ENCODE measurements around the gene C9orf152. TPM values are rescaled to one million over a fixed set of nuclear protein-coding genes. Genes with fewer than 3 reads are reported as not detected.

Gene C9orf152
- total and polyA plus RNA-seq, 9 of the 15 experiments (the other 6 are each of a cell fraction or from before 2014, with no cell fraction given) = not detected

GRCh38 chr9:110179734-110180133 lies 28.2 kb downstream of the C9orf152 start (continued):
- TF ChIP-seq, protein P1, sequence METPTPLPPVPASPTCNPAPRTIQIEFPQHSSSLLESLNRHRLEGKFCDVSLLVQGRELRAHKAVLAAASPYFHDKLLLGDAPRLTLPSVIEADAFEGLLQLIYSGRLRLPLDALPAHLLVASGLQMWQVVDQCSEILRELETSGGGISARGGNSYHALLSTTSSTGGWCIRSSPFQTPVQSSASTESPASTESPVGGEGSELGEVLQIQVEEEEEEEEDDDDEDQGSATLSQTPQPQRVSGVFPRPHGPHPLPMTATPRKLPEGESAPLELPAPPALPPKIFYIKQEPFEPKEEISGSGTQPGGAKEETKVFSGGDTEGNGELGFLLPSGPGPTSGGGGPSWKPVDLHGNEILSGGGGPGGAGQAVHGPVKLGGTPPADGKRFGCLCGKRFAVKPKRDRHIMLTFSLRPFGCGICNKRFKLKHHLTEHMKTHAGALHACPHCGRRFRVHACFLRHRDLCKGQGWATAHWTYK (CRISPR knock-in tag; IDR thresholded peaks at IDR 0.05) = no peak
- TF ChIP-seq, protein P2, sequence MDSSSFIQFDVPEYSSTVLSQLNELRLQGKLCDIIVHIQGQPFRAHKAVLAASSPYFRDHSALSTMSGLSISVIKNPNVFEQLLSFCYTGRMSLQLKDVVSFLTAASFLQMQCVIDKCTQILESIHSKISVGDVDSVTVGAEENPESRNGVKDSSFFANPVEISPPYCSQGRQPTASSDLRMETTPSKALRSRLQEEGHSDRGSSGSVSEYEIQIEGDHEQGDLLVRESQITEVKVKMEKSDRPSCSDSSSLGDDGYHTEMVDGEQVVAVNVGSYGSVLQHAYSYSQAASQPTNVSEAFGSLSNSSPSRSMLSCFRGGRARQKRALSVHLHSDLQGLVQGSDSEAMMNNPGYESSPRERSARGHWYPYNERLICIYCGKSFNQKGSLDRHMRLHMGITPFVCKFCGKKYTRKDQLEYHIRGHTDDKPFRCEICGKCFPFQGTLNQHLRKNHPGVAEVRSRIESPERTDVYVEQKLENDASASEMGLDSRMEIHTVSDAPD (CRISPR knock-in tag; IDR thresholded peaks at IDR 0.05) = no peak
- TF ChIP-seq ZNF407 (IDR thresholded peaks at IDR 0.05; ENCODE audit: low read depth) (no peak), COPS2 (conservative IDR thresholded peaks at IDR 0.05) (no peak), KAT8 (IDR thresholded peaks at IDR 0.05; ENCODE audit: low read depth) (no peak), ZNF41 (CRISPR knock-in tag; conservative IDR thresholded peaks at IDR 0.05) (no peak), NCOA4 (IDR thresholded peaks at IDR 0.05; ENCODE audit: partially characterized antibody) (no peak), NCOA1 (IDR thresholded peaks at IDR 0.05; ENCODE audit: low read depth) (no peak), BRCA1 (IDR thresholded peaks at IDR 0.05) (no peak), BRCA1 (CRISPR knock-in tag; IDR thresholded peaks at IDR 0.05) (no peak)
- TF ChIP-seq, protein P3, sequence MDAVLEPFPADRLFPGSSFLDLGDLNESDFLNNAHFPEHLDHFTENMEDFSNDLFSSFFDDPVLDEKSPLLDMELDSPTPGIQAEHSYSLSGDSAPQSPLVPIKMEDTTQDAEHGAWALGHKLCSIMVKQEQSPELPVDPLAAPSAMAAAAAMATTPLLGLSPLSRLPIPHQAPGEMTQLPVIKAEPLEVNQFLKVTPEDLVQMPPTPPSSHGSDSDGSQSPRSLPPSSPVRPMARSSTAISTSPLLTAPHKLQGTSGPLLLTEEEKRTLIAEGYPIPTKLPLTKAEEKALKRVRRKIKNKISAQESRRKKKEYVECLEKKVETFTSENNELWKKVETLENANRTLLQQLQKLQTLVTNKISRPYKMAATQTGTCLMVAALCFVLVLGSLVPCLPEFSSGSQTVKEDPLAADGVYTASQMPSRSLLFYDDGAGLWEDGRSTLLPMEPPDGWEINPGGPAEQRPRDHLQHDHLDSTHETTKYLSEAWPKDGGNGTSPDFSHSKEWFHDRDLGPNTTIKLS (IDR thresholded peaks at IDR 0.05; ENCODE audit: borderline replicate concordance, low read depth) = no peak
- TF ChIP-seq, protein P4, sequence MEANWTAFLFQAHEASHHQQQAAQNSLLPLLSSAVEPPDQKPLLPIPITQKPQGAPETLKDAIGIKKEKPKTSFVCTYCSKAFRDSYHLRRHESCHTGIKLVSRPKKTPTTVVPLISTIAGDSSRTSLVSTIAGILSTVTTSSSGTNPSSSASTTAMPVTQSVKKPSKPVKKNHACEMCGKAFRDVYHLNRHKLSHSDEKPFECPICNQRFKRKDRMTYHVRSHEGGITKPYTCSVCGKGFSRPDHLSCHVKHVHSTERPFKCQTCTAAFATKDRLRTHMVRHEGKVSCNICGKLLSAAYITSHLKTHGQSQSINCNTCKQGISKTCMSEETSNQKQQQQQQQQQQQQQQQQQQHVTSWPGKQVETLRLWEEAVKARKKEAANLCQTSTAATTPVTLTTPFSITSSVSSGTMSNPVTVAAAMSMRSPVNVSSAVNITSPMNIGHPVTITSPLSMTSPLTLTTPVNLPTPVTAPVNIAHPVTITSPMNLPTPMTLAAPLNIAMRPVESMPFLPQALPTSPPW (CRISPR knock-in tag; IDR thresholded peaks at IDR 0.05) = no peak

All from K562 (cell line).